Common myeloid progenitor, CD34-positive (primary cell): ENCODE data around the gene RIPOR3.
A peak's percentile ranks its signal among the peaks of the same experiment; 100 is the strongest.

Source experiments
- CTCF ChIA-PET: fragments of 350-600 bp; sonication (Branson Sonifier 250); formaldehyde crosslinking; loops from one replicate; lab custom pipeline; 2021; ENCODE audit warnings: antibody characterized with exemption; lab: Charles Lee
- POLR2A ChIA-PET: fragments of 350-600 bp; sonication (Branson Sonifier 250); formaldehyde crosslinking; loops from one replicate; lab custom pipeline; 2021; ENCODE audit warnings: antibody characterized with exemption; lab: Charles Lee
- DNase-seq, 3 donors: peaks; one replicate each; pipeline versions ENCODE4 v3.0.0 to v3.0.0-alpha.2; 2013
- H3K27ac ChIP-seq, 2 experiments: 1 replicate in 1 of 2; 2 replicates in 1 of 2; pipeline ENCODE4 v1.7.0; 2013; ENCODE audit warnings: inconsistent platforms in 2 of 2, low read length in 2 of 2, mild to moderate bottlenecking in 2 of 2, low read depth in 1 of 2, moderate library complexity in 1 of 2; ENCODE audit not compliant: severe bottlenecking in 2 of 2, insufficient read depth in 1 of 2, poor library complexity in 1 of 2
- H3K27me3 ChIP-seq, 5 experiments: replicated peaks in 2 of 5; 1 replicate in 3 of 5; 2 replicates in 2 of 5; pipeline versions ENCODE4 v1.6.1 to v1.7.0; 2013; ENCODE audit warnings: low read length in 4 of 5, mild to moderate bottlenecking in 2 of 5, moderate library complexity in 2 of 5, inconsistent platforms in 1 of 5; ENCODE audit not compliant: insufficient read depth in 5 of 5, control insufficient read depth in 4 of 5
- H3K36me3 ChIP-seq, 4 experiments: 1 replicate in 2 of 4; 2 replicates in 2 of 4; pipeline versions ENCODE4 v1.6.1 to v1.7.0; 2013; ENCODE audit warnings: low read length in 3 of 4, control low read depth in 1 of 4, mild to moderate bottlenecking in 1 of 4; ENCODE audit not compliant: control insufficient read depth in 4 of 4, insufficient read depth in 4 of 4
- H3K4me1 ChIP-seq, 4 experiments: 1 replicate in 3 of 4; 2 replicates in 1 of 4; pipeline versions ENCODE4 v1.6.1 to v1.7.1; 2013; ENCODE audit warnings: low read length in 3 of 4, mild to moderate bottlenecking in 3 of 4, control low read depth in 1 of 4, inconsistent platforms in 1 of 4, moderate library complexity in 1 of 4; ENCODE audit not compliant: control insufficient read depth in 4 of 4, insufficient read depth in 4 of 4; ENCODE audit errors: control extremely low read depth in 1 of 4
- H3K4me3 ChIP-seq, 7 experiments: 1 replicate in 4 of 7; 2 replicates in 3 of 7; pipeline versions ENCODE4 v1.5.1 to v1.7.0; 2013; ENCODE audit warnings: mild to moderate bottlenecking in 7 of 7, low read length in 6 of 7, moderate library complexity in 6 of 7, inconsistent platforms in 2 of 7, low read depth in 2 of 7, control low read depth in 1 of 7; ENCODE audit not compliant: insufficient read depth in 4 of 7, control insufficient read depth in 1 of 7; ENCODE audit errors: extremely low read depth in 1 of 7
- H3K9me3 ChIP-seq, 5 experiments: 1 replicate in 4 of 5; 2 replicates in 1 of 5; pipeline versions ENCODE4 v1.6.1 to v1.7.1; 2013; ENCODE audit warnings: low read length in 4 of 5, mild to moderate bottlenecking in 2 of 5, inconsistent platforms in 1 of 5, low read depth in 1 of 5, moderate library complexity in 1 of 5; ENCODE audit not compliant: control insufficient read depth in 4 of 5, insufficient read depth in 2 of 5; ENCODE audit errors: control extremely low read depth in 1 of 5
- WGBS: methylation state at CpG from one replicate; pipeline ENCODE4 v1.1.5; 2013; ENCODE audit not compliant: insufficient coverage; 5-methylcytosine and 5-hydroxymethylcytosine counted together

The RIPOR3 gene

DNA sequence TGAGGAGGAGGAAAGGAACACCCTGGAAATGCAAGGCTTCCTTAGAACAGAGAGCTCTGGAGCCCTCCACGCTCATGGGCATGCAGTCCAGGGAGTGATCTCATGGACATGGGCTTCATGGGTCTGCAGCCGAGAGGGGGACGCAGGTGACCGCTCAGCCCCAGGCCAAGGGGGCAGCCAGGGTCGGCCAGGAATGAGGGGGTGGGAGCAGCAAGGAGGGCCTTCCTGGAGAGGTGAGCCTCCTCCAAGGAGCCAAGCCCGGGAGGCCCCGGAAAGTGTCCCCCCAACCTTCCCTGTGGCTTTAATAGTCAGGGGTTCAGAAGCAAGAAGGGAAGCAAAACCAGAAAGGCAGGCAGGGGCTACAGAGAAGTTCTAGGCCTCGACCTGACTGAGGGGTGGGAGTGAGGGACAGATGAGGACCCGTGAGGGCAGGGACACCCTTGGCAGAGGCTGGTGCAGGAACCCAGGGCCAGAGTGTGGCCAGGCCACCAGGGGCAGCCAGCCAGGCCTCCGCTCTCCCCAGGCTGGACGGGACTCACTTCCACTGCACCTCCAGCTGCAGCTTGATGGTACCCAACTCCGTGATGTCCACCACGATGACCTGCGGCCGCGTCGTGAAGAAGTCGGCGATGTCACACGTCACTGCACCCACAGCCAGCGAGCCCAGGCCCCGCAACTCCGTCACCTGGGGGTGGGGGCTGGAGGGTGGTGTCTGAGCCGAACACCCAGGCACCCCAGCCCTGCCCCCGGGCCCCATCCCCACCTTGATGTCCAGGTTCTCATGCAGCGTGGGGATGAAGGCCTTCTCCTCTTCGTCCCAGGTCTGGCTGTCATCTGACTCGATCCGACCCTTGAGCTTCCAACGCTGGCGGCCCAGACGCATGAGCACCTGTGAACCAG is 83.2 kb downstream of the RIPOR3 start:
- no peak overlapping the region for H3K27ac ChIP-seq
- no peak overlapping the region for H3K4me3 ChIP-seq
- ChIA-PET POLR2A (no interaction called here), CTCF (interaction anchor here (1.2 kb wide), 1 partner anchor 9 kb away, joined by 3 read pairs; no protein-coding TSS in a partner anchor)
- no peaks in the 10 kb centered on the region for H3K27me3 ChIP-seq
- H3K9me3 ChIP-seq: no peaks in the 10 kb centered on the region
- peaks cover 0 to 20% (median 7%) of the 10 kb centered on the region in 4 experiments for H3K36me3 ChIP-seq
- 98% methylated on average over 32 of the region's 32 CpGs for WGBS
- no peaks in the 10 kb centered on the region for H3K4me1 ChIP-seq
- DNase-seq: no peak

DNA sequence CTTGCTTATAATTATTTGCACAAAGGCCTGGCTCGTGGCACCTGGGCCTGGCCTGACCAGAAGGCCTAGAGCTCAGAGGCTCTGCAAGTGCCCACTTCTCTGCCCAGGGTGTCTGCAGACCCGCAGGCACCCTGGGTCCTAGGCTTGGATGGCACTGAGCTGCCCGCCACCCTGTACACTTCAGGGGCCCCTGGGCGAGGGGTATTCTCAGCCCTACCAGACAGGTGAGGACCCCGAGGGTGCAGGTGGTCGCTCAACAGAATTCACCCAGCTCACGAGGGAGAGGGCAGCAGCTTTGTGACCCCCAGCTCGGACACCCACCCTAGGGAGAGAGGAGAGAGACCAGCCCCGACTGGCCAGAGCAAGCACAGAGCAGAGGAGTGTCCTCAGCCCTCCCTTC is 83.9 kb downstream of the RIPOR3 start:
- 98% methylated on average over 9 of the region's 9 CpGs for WGBS
- no peaks in the 10 kb centered on the region for H3K9me3 ChIP-seq
- H3K4me1 ChIP-seq: no peaks in the 10 kb centered on the region
- ChIA-PET CTCF (interaction anchor here (0.8 to 1.2 kb wide), 2 partner anchors 8 to 15 kb away, joined by 3 to 5 read pairs; no protein-coding TSS in a partner anchor), POLR2A (no interaction called here)
- no peaks in the 10 kb centered on the region for H3K27me3 ChIP-seq
- no peak overlapping the region for H3K4me3 ChIP-seq
- H3K36me3 ChIP-seq: peaks cover 0 to 24% (median 7%) of the 10 kb centered on the region in 4 experiments
- no peak overlapping the region for H3K27ac ChIP-seq
- no peak for DNase-seq

- no peak for DNase-seq
- WGBS: 93% methylated on average over 2 of the region's 5 CpGs
- Histone ChIP-seq H3K4me1 (peaks cover 0 to 6% (median 2%) of the 10 kb centered on the region in 4 experiments), H3K36me3 (peaks cover 0 to 18% (median 8%) of the 10 kb centered on the region in 4 experiments), H3K27me3 (no peaks in the 10 kb centered on the region), H3K4me3 (no peak overlapping the region), H3K27ac (no peak overlapping the region), H3K9me3 (no peaks in the 10 kb centered on the region)
- POLR2A ChIA-PET: no interaction called here
- CTCF ChIA-PET: no interaction called here
These were observed 86.2 kb downstream of the RIPOR3 start for GRCh38 chr20:50605136-50605535.

DNA sequence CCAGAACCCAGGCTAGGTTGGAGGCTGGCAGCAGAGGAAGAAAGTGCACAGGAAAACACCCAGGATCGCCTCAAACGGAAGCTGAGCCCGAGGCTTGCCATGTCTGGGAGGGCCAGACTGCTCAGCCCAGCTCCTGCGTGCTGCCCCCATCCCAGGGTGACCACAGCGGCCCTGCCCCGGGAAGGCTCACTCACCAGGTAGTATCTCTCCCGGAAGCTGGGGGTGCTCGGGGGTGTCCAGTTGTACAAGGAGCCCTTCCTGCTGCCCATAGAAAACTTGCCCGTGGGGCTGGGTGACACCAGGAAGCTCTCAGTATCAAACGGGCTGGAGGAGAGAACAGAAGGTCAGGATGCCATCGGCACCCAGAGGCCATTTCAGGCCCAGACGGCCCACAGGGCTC is 86.9 kb downstream of the RIPOR3 start:
- H3K36me3 ChIP-seq: peaks cover 0 to 18% (median 8%) of the 10 kb centered on the region in 4 experiments
- no peak overlapping the region for H3K27ac ChIP-seq
- 99% methylated on average over 9 of the region's 12 CpGs for WGBS
- H3K27me3 ChIP-seq: no peaks in the 10 kb centered on the region
- no peaks in the 10 kb centered on the region for H3K9me3 ChIP-seq
- peaks cover 0 to 6% (median 2%) of the 10 kb centered on the region in 4 experiments for H3K4me1 ChIP-seq
- ChIA-PET POLR2A (no interaction called here), CTCF (no interaction called here)
- H3K4me3 ChIP-seq: no peak overlapping the region
- no peak for DNase-seq

GRCh38 chr20:50602432-50603088 is 88.8 kb downstream of the RIPOR3 start:
- ChIA-PET POLR2A (no interaction called here), CTCF (no interaction called here)
- WGBS: 98% methylated on average over 12 of the region's 15 CpGs
- Histone ChIP-seq H3K27ac (no peak overlapping the region), H3K36me3 (peaks cover 0 to 14% (median 6%) of the 10 kb centered on the region in 4 experiments), H3K4me1 (peaks cover 0 to 6% (median 2%) of the 10 kb centered on the region in 4 experiments), H3K9me3 (no peaks in the 10 kb centered on the region), H3K27me3 (no peaks in the 10 kb centered on the region), H3K4me3 (no peak overlapping the region)
- DNase-seq: no peak

GRCh38 chr20:50601511-50602431 is 89.6 kb downstream of the RIPOR3 start:
- no peak overlapping the region for H3K27ac ChIP-seq
- no peak overlapping the region for H3K4me3 ChIP-seq
- H3K36me3 ChIP-seq: peaks cover 0 to 11% (median 3%) of the 10 kb centered on the region in 4 experiments
- WGBS: 90% methylated on average over 22 of the region's 33 CpGs
- DNase-seq: peak in 2 of 3 donors; percentile 28 to 39
- ChIA-PET POLR2A (no interaction called here), CTCF (no interaction called here)
- H3K4me1 ChIP-seq: peaks cover 0 to 6% (median 2%) of the 10 kb centered on the region in 4 experiments
- H3K9me3 ChIP-seq: no peaks in the 10 kb centered on the region
- H3K27me3 ChIP-seq: no peaks in the 10 kb centered on the region
